HepG2 (cell line): ENCODE measurements around the gene HBM. TPM values are rescaled to one million over a fixed set of nuclear protein-coding genes. Genes with fewer than 3 reads are reported as not detected.
A peak's percentile ranks its signal among the peaks of the same experiment; 100 is the strongest.

ENCODE experiments used
- ARNT2 ChIP-seq: sonication (generic); formaldehyde crosslinking; IDR thresholded peaks from 2 replicates; pipeline ENCODE4 v1.8.0; 2022; ENCODE audit warnings: mild to moderate bottlenecking, low read depth, missing genetic modification reagents, moderate library complexity
- FOSL2 ChIP-seq: sonication (generic); formaldehyde crosslinking; IDR thresholded peaks from 2 replicates; pipeline ENCODE4 v1.4.0; 2020; ENCODE audit warnings: missing genetic modification reagents
- GTF3A ChIP-seq: sonication (generic); formaldehyde crosslinking; conservative IDR thresholded peaks from 2 replicates; pipeline ENCODE4 v1.4.0; 2020; ENCODE audit warnings: mild to moderate bottlenecking, missing genetic modification reagents
- KDM1A ChIP-seq: IDR thresholded peaks from 2 replicates; pipeline ENCODE4 v1.6.1; 2016; ENCODE audit warnings: missing compliant biosample characterization
- MED1 ChIP-seq: sonication (generic); formaldehyde crosslinking; IDR thresholded peaks from 2 replicates; pipeline ENCODE4 v1.4.0; 2020; ENCODE audit warnings: missing genetic modification reagents
- MEIS2 ChIP-seq: sonication (generic); formaldehyde crosslinking; IDR thresholded peaks from 2 replicates; pipeline ENCODE4 v1.9.0; 2021; ENCODE audit warnings: mild to moderate bottlenecking, missing genetic modification reagents
- MZF1 ChIP-seq: sonication (generic); formaldehyde crosslinking; IDR thresholded peaks from 2 replicates; pipeline ENCODE4 v1.8.1; 2023; ENCODE audit warnings: mild to moderate bottlenecking, missing genetic modification reagents, borderline replicate concordance
- POLR2A ChIP-seq, 2 experiments: IDR thresholded peaks; 2 replicates each; pipeline ENCODE4 v1.6.1; 2011; ENCODE audit warnings: low read depth in 2 of 2, low read length in 2 of 2, mild to moderate bottlenecking in 1 of 2, moderate library complexity in 1 of 2; ENCODE audit not compliant: insufficient read depth in 1 of 2
- SP1 ChIP-seq, 2 experiments: fragments of 450-650 bp in 1 of 2; sonication (generic) in 1 of 2; formaldehyde crosslinking in 1 of 2; IDR thresholded peaks; 2 replicates each; pipeline versions ENCODE4 v1.4.0 to v1.6.1; 2016 to 2020; ENCODE audit warnings: missing genetic modification reagents in 1 of 2
- SP4 ChIP-seq: sonication (generic); formaldehyde crosslinking; IDR thresholded peaks from 2 replicates; pipeline ENCODE4 v1.8.1; 2023; ENCODE audit warnings: mild to moderate bottlenecking, missing genetic modification reagents
- SPEN ChIP-seq: sonication (generic); formaldehyde crosslinking; IDR thresholded peaks from 2 replicates; pipeline ENCODE4 v1.5.1; 2020; ENCODE audit warnings: low read depth, mild to moderate bottlenecking, missing genetic modification reagents
- STAG1 ChIP-seq: sonication (generic); formaldehyde crosslinking; IDR thresholded peaks from 2 replicates; pipeline ENCODE4 v1.4.0; 2020; ENCODE audit warnings: missing genetic modification reagents
- ZBTB7B ChIP-seq: sonication (generic); formaldehyde crosslinking; IDR thresholded peaks from 2 replicates; pipeline ENCODE4 v1.4.0; 2020; ENCODE audit warnings: missing genetic modification reagents
- ZNF484 ChIP-seq: sonication (generic); formaldehyde crosslinking; IDR thresholded peaks from 2 replicates; pipeline ENCODE4 v1.5.1; 2020; ENCODE audit warnings: mild to moderate bottlenecking, low read depth, missing genetic modification reagents, borderline replicate concordance
- ZNF543 ChIP-seq: sonication (generic); formaldehyde crosslinking; IDR thresholded peaks from 2 replicates; pipeline ENCODE4 v1.4.0; 2020; ENCODE audit warnings: mild to moderate bottlenecking, missing genetic modification reagents
- ZNF616 ChIP-seq: sonication (generic); formaldehyde crosslinking; IDR thresholded peaks from 2 replicates; pipeline ENCODE4 v1.5.0; 2020; ENCODE audit warnings: low read depth, mild to moderate bottlenecking, missing genetic modification reagents
- ZNF879 ChIP-seq: sonication (generic); formaldehyde crosslinking; IDR thresholded peaks from 2 replicates; pipeline ENCODE4 v1.8.1; 2023; ENCODE audit warnings: missing genetic modification reagents
- polyA plus RNA-seq, 8 experiments: library from polyadenylated mRNA; depleted of rRNA in 3 of 8; stranded (reverse) in 7 of 8; unstranded in 1 of 8; fragments of >200 nt; fragmentation: Illumina TruSeq in 4 of 8; extraction: Trizol in 4 of 8; gene quantifications; 2 replicates each; pipeline versions ENCODE4 v1.2.1 to v1.2.3, GENCODE V29; 2011 to 2016; ENCODE audit warnings: low read depth in 4 of 8, missing spikeins in 1 of 8, mixed read lengths in 1 of 8; ENCODE audit not compliant: insufficient read depth in 1 of 8
- total RNA-seq, 5 experiments: library from RNA; depleted of rRNA; stranded (reverse); fragments of >200 nt; fragmentation: Illumina TruSeq; extraction: Trizol; gene quantifications; 2 replicates each; pipeline ENCODE4 v1.2.3, GENCODE V29; 2016; ENCODE audit warnings: low read depth in 1 of 5
- TF ChIP-seq, protein P1 (sequence below): sonication (generic); formaldehyde crosslinking; IDR thresholded peaks from 2 replicates; pipeline ENCODE4 v1.8.1; 2023; ENCODE audit warnings: mild to moderate bottlenecking, inconsistent platforms, moderate library complexity, missing genetic modification reagents, borderline replicate concordance
- TF ChIP-seq, protein P2 (sequence below): sonication (generic); formaldehyde crosslinking; IDR thresholded peaks from 2 replicates; pipeline ENCODE4 v1.4.0; 2020; ENCODE audit warnings: mild to moderate bottlenecking, missing genetic modification reagents
- TF ChIP-seq, protein P3 (sequence below): sonication (generic); formaldehyde crosslinking; IDR thresholded peaks from 2 replicates; pipeline ENCODE4 v1.4.0; 2020; ENCODE audit warnings: missing genetic modification reagents
- TF ChIP-seq, protein P4 (sequence below): sonication (generic); formaldehyde crosslinking; IDR thresholded peaks from 2 replicates; pipeline ENCODE4 v1.5.0; 2020; ENCODE audit warnings: mild to moderate bottlenecking, missing genetic modification reagents
- TF ChIP-seq, protein P5 (sequence below): sonication (generic); formaldehyde crosslinking; IDR thresholded peaks from 2 replicates; pipeline ENCODE4 v1.4.0; 2020; ENCODE audit warnings: missing genetic modification reagents
- TF ChIP-seq, protein P6 (sequence below): IDR thresholded peaks from 2 replicates; pipeline ENCODE4 v1.6.1; 2016; ENCODE audit warnings: low read depth, control low read depth
- TF ChIP-seq, protein P7 (sequence below): IDR thresholded peaks from 2 replicates; pipeline ENCODE4 v1.6.1; 2012; ENCODE audit warnings: inconsistent platforms

The HBM gene
- total and polyA plus RNA-seq, 2 of the 13 experiments (the other 11 are each of a cell fraction or from before 2014, with no cell fraction given) = not detected

DNA sequence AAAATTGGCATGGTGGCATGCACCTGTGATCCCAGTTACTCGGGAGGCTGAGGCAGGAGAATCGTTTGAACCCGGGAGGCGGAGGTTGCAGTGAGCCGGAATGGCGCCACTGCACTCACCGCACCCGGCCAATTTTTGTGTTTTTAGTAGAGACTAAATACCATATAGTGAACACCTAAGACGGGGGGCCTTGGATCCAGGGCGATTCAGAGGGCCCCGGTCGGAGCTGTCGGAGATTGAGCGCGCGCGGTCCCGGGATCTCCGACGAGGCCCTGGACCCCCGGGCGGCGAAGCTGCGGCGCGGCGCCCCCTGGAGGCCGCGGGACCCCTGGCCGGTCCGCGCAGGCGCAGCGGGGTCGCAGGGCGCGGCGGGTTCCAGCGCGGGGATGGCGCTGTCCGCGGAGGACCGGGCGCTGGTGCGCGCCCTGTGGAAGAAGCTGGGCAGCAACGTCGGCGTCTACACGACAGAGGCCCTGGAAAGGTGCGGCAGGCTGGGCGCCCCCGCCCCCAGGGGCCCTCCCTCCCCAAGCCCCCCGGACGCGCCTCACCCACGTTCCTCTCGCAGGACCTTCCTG lies 14.4 kb downstream of the HBM start, which contains the start of gene HBQ1 (continued):
- TF ChIP-seq, protein P1, sequence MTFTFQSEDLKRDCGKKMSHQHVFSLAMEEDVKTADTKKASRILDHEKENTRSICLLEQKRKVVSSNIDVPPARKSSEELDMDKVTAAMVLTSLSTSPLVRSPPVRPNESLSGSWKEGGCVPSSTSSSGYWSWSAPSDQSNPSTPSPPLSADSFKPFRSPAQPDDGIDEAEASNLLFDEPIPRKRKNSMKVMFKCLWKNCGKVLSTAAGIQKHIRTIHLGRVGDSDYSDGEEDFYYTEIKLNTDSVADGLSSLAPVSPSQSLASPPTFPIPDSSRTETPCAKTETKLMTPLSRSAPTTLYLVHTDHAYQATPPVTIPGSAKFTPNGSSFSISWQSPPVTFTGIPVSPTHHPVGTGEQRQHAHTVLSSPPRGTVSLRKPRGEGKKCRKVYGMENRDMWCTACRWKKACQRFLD (CRISPR knock-in tag) = no peak
- TF ChIP-seq, protein P2, sequence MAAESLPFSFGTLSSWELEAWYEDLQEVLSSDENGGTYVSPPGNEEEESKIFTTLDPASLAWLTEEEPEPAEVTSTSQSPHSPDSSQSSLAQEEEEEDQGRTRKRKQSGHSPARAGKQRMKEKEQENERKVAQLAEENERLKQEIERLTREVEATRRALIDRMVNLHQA (CRISPR knock-in tag) = no peak
- TF ChIP-seq KDM1A (CRISPR knock-in tag) (no peak), ARNT2 (peak; percentile 56; the same call in 1 of the 2 replicates), POLR2A (IDR thresholded peaks at IDR 0.05; ENCODE audit: insufficient read depth in 1 of 2, low read depth in 2 of 2, low read length in 2 of 2) (0 out of 4 replicates have a peak, but pooled peaks of 1 of the 2 experiments have one; percentile 40), ZNF543 (CRISPR knock-in tag) (no peak), SPEN (CRISPR knock-in tag) (peak; percentile 30; the same call in 1 of the 2 replicates), MZF1 (CRISPR knock-in tag) (no peak), ZNF484 (CRISPR knock-in tag) (no peak), MEIS2 (CRISPR knock-in tag) (peak; percentile 67; the same call in 1 of the 2 replicates), FOSL2 (CRISPR knock-in tag) (no peak), ZNF616 (0 out of 2 replicates have a peak, but pooled peaks have one; percentile 48), MED1 (0 out of 2 replicates have a peak, but pooled peaks have one; percentile 20), SP4 (CRISPR knock-in tag) (peak; percentile 17; the same call in 1 of the 2 replicates), ZBTB7B (CRISPR knock-in tag) (0 out of 2 replicates have a peak, but pooled peaks have one; percentile 33), ZNF879 (no peak), GTF3A (no peak), SP1 (IDR thresholded peaks at IDR 0.05) (no peak), SP1 (CRISPR knock-in tag; IDR thresholded peaks at IDR 0.05) (0 out of 2 replicates have a peak, but pooled peaks have one; percentile 8), STAG1 (CRISPR knock-in tag) (peak; percentile 64)
- TF ChIP-seq, protein P3, sequence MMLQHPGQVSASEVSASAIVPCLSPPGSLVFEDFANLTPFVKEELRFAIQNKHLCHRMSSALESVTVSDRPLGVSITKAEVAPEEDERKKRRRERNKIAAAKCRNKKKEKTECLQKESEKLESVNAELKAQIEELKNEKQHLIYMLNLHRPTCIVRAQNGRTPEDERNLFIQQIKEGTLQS (CRISPR knock-in tag) = no peak
- TF ChIP-seq, protein P4, sequence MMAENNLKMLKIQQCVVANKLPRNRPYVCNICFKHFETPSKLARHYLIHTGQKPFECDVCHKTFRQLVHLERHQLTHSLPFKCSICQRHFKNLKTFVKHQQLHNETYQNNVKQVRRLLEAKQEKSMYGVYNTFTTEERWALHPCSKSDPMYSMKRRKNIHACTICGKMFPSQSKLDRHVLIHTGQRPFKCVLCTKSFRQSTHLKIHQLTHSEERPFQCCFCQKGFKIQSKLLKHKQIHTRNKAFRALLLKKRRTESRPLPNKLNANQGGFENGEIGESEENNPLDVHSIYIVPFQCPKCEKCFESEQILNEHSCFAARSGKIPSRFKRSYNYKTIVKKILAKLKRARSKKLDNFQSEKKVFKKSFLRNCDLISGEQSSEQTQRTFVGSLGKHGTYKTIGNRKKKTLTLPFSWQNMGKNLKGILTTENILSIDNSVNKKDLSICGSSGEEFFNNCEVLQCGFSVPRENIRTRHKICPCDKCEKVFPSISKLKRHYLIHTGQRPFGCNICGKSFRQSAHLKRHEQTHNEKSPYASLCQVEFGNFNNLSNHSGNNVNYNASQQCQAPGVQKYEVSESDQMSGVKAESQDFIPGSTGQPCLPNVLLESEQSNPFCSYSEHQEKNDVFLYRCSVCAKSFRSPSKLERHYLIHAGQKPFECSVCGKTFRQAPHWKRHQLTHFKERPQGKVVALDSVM (CRISPR knock-in tag) = peak; percentile 64
- TF ChIP-seq, protein P5, sequence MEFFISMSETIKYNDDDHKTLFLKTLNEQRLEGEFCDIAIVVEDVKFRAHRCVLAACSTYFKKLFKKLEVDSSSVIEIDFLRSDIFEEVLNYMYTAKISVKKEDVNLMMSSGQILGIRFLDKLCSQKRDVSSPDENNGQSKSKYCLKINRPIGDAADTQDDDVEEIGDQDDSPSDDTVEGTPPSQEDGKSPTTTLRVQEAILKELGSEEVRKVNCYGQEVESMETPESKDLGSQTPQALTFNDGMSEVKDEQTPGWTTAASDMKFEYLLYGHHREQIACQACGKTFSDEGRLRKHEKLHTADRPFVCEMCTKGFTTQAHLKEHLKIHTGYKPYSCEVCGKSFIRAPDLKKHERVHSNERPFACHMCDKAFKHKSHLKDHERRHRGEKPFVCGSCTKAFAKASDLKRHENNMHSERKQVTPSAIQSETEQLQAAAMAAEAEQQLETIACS (CRISPR knock-in tag) = peak; percentile 41; the same call in 1 of the 2 replicates
- TF ChIP-seq, protein P6, sequence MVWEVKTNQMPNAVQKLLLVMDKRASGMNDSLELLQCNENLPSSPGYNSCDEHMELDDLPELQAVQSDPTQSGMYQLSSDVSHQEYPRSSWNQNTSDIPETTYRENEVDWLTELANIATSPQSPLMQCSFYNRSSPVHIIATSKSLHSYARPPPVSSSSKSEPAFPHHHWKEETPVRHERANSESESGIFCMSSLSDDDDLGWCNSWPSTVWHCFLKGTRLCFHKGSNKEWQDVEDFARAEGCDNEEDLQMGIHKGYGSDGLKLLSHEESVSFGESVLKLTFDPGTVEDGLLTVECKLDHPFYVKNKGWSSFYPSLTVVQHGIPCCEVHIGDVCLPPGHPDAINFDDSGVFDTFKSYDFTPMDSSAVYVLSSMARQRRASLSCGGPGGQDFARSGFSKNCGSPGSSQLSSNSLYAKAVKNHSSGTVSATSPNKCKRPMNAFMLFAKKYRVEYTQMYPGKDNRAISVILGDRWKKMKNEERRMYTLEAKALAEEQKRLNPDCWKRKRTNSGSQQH (CRISPR knock-in tag) = peak; percentile 45; the same call in 1 of the 2 replicates
- TF ChIP-seq, protein P7, sequence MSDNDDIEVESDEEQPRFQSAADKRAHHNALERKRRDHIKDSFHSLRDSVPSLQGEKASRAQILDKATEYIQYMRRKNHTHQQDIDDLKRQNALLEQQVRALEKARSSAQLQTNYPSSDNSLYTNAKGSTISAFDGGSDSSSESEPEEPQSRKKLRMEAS = peak; percentile 45; the same call in 1 of the 2 replicates
